ENCODE results near the gene AMOTL2. TPM values are rescaled to one million over a fixed set of nuclear protein-coding genes. Genes with fewer than 3 reads are reported as not detected.

The AMOTL2 gene
- total RNA-seq, 1 experiment from 2014 or later = 76.9 TPM

DNA sequence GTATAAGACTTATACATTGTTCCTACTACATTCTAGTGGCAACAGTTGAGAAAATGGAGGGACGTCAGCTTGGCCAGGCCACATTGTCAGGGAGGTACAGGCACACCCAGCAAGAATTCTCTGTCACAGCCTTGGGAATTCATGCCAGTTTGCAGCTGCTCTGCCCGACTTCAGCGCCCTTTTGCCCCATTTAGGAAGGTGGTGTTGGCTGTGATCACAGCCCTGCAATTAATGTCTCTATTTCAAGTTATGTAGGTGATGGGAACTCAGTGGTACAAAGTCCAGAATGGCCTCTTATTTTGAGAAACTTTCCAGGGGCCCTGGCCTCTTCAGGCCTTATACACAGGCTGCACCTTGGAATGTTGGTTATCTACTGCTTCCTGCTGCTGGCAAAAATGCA, 26.7 kb downstream of the AMOTL2 start:
- TF ChIP-seq ZNF396 (CRISPR knock-in tag; IDR thresholded peaks at IDR 0.05; ENCODE audit: borderline replicate concordance) (no peak), FOXJ3 (CRISPR knock-in tag; IDR thresholded peaks at IDR 0.05; ENCODE audit: borderline replicate concordance) (no peak), FOXP1 (CRISPR knock-in tag; IDR thresholded peaks at IDR 0.05; ENCODE audit: borderline replicate concordance) (no peak), RELA (CRISPR knock-in tag; IDR thresholded peaks at IDR 0.05; ENCODE audit: borderline replicate concordance) (no peak), ZNF423 (CRISPR knock-in tag; IDR thresholded peaks at IDR 0.05) (no peak), ZNF317 (CRISPR knock-in tag; IDR thresholded peaks at IDR 0.05; ENCODE audit: borderline replicate concordance, low read depth) (no peak), TCF7 (CRISPR knock-in tag; IDR thresholded peaks at IDR 0.05; ENCODE audit: low read depth) (no peak), GABPB1 (CRISPR knock-in tag; IDR thresholded peaks at IDR 0.05) (no peak), SOX15 (CRISPR knock-in tag; IDR thresholded peaks at IDR 0.05) (no peak), PRRX2 (CRISPR knock-in tag; IDR thresholded peaks at IDR 0.05) (no peak), ZNF232 (CRISPR knock-in tag; IDR thresholded peaks at IDR 0.05) (no peak)
- TF ChIP-seq, protein P1, sequence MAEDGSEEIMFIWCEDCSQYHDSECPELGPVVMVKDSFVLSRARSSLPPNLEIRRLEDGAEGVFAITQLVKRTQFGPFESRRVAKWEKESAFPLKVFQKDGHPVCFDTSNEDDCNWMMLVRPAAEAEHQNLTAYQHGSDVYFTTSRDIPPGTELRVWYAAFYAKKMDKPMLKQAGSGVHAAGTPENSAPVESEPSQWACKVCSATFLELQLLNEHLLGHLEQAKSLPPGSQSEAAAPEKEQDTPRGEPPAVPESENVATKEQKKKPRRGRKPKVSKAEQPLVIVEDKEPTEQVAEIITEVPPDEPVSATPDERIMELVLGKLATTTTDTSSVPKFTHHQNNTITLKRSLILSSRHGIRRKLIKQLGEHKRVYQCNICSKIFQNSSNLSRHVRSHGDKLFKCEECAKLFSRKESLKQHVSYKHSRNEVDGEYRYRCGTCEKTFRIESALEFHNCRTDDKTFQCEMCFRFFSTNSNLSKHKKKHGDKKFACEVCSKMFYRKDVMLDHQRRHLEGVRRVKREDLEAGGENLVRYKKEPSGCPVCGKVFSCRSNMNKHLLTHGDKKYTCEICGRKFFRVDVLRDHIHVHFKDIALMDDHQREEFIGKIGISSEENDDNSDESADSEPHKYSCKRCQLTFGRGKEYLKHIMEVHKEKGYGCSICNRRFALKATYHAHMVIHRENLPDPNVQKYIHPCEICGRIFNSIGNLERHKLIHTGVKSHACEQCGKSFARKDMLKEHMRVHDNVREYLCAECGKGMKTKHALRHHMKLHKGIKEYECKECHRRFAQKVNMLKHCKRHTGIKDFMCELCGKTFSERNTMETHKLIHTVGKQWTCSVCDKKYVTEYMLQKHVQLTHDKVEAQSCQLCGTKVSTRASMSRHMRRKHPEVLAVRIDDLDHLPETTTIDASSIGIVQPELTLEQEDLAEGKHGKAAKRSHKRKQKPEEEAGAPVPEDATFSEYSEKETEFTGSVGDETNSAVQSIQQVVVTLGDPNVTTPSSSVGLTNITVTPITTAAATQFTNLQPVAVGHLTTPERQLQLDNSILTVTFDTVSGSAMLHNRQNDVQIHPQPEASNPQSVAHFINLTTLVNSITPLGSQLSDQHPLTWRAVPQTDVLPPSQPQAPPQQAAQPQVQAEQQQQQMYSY (CRISPR knock-in tag; IDR thresholded peaks at IDR 0.05) = no peak
- TF ChIP-seq, protein P2, sequence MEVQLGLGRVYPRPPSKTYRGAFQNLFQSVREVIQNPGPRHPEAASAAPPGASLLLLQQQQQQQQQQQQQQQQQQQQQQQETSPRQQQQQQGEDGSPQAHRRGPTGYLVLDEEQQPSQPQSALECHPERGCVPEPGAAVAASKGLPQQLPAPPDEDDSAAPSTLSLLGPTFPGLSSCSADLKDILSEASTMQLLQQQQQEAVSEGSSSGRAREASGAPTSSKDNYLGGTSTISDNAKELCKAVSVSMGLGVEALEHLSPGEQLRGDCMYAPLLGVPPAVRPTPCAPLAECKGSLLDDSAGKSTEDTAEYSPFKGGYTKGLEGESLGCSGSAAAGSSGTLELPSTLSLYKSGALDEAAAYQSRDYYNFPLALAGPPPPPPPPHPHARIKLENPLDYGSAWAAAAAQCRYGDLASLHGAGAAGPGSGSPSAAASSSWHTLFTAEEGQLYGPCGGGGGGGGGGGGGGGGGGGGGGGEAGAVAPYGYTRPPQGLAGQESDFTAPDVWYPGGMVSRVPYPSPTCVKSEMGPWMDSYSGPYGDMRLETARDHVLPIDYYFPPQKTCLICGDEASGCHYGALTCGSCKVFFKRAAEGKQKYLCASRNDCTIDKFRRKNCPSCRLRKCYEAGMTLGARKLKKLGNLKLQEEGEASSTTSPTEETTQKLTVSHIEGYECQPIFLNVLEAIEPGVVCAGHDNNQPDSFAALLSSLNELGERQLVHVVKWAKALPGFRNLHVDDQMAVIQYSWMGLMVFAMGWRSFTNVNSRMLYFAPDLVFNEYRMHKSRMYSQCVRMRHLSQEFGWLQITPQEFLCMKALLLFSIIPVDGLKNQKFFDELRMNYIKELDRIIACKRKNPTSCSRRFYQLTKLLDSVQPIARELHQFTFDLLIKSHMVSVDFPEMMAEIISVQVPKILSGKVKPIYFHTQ (CRISPR knock-in tag; IDR thresholded peaks at IDR 0.05) = no peak
- TF ChIP-seq, protein P3, sequence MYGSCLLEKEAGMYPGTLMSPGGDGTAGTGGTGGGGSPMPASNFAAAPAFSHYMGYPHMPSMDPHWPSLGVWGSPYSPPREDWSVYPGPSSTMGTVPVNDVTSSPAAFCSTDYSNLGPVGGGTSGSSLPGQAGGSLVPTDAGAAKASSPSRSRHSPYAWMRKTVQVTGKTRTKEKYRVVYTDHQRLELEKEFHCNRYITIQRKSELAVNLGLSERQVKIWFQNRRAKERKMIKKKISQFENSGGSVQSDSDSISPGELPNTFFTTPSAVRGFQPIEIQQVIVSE (CRISPR knock-in tag; IDR thresholded peaks at IDR 0.05; ENCODE audit: borderline replicate concordance) = no peak
- CTCF ChIA-PET = interaction anchor here (0.6 kb wide), 1 partner anchor 139 kb away, joined by 5 read pairs; the partner anchor contains the start of genes ANAPC13 and CEP63
- H3K9me3 Mint-ChIP-seq = peaks cover 15% of the 10 kb centered on the region
- H3K4me1 Mint-ChIP-seq = peaks cover 14% of the 10 kb centered on the region
- H3K4me3 Mint-ChIP-seq = no peak overlapping the region
- no peak overlapping the region for H3K27ac Mint-ChIP-seq
- ATAC-seq (no peak), DNase-seq (ENCODE audit: low spot score) (no peak)
- H3K27me3 Mint-ChIP-seq (ENCODE audit: low read depth) = no peaks in the 10 kb centered on the region
- POLR2A ChIA-PET = interaction anchor here (1.2 kb wide), 1 partner anchor 15 kb away, joined by 3 read pairs; no protein-coding TSS in a partner anchor
- H3K36me3 Mint-ChIP-seq = peaks cover 5% of the 10 kb centered on the region; the same call in 1 of the 2 replicates

DNA sequence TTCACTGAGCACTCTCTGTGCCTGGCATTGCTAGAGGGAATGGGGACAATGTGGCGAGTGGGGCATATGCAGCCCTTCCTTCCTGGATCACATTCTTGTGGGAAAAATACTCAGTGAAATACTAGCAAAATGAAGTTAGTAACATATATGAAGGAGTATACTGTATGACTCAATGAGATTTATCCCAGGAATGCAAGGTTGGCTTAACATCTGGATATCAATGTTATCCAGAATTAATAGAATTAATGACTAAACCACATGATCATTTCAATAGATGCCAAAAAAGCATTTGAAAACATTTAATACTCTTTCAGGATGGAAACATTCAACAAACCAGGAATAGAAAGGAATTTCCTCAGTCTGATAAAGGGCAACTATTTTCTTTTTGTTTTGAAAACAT, 27.5 kb downstream of the AMOTL2 start:
- CTCF ChIA-PET = interaction anchor here (0.6 kb wide), 1 partner anchor 139 kb away, joined by 5 read pairs; the partner anchor contains the start of genes ANAPC13 and CEP63
- POLR2A ChIA-PET = interaction anchor here (1.2 kb wide), 1 partner anchor 16 kb away, joined by 3 read pairs; no protein-coding TSS in a partner anchor
- H3K4me1 Mint-ChIP-seq = peaks cover 10% of the 10 kb centered on the region
- TF ChIP-seq, protein P4, sequence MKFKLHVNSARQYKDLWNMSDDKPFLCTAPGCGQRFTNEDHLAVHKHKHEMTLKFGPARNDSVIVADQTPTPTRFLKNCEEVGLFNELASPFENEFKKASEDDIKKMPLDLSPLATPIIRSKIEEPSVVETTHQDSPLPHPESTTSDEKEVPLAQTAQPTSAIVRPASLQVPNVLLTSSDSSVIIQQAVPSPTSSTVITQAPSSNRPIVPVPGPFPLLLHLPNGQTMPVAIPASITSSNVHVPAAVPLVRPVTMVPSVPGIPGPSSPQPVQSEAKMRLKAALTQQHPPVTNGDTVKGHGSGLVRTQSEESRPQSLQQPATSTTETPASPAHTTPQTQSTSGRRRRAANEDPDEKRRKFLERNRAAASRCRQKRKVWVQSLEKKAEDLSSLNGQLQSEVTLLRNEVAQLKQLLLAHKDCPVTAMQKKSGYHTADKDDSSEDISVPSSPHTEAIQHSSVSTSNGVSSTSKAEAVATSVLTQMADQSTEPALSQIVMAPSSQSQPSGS (CRISPR knock-in tag; IDR thresholded peaks at IDR 0.05; ENCODE audit: borderline replicate concordance, low read depth) = no peak
- TF ChIP-seq SMAD4 (CRISPR knock-in tag; IDR thresholded peaks at IDR 0.05) = no peak
- TF ChIP-seq, protein P5, sequence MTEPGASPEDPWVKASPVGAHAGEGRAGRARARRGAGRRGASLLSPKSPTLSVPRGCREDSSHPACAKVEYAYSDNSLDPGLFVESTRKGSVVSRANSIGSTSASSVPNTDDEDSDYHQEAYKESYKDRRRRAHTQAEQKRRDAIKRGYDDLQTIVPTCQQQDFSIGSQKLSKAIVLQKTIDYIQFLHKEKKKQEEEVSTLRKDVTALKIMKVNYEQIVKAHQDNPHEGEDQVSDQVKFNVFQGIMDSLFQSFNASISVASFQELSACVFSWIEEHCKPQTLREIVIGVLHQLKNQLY (CRISPR knock-in tag; IDR thresholded peaks at IDR 0.05) = no peak
- no peak for TF ChIP-seq FOXP1 (CRISPR knock-in tag; IDR thresholded peaks at IDR 0.05; ENCODE audit: borderline replicate concordance)
- TF ChIP-seq, protein P6, sequence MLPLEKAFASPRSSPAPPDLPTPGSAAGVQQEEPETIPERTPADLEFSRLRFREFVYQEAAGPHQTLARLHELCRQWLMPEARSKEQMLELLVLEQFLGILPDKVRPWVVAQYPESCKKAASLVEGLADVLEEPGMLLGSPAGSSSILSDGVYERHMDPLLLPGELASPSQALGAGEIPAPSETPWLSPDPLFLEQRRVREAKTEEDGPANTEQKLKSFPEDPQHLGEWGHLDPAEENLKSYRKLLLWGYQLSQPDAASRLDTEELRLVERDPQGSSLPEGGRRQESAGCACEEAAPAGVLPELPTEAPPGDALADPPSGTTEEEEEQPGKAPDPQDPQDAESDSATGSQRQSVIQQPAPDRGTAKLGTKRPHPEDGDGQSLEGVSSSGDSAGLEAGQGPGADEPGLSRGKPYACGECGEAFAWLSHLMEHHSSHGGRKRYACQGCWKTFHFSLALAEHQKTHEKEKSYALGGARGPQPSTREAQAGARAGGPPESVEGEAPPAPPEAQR (CRISPR knock-in tag; IDR thresholded peaks at IDR 0.05) = no peak
- no peak for TF ChIP-seq GABPB1 (CRISPR knock-in tag; IDR thresholded peaks at IDR 0.05)
- TF ChIP-seq, protein P7, sequence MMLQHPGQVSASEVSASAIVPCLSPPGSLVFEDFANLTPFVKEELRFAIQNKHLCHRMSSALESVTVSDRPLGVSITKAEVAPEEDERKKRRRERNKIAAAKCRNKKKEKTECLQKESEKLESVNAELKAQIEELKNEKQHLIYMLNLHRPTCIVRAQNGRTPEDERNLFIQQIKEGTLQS (CRISPR knock-in tag; conservative IDR thresholded peaks at IDR 0.05) = no peak
- TF ChIP-seq ZNF263 (CRISPR knock-in tag; IDR thresholded peaks at IDR 0.05; ENCODE audit: low read depth) = no peak
- TF ChIP-seq, protein P8, sequence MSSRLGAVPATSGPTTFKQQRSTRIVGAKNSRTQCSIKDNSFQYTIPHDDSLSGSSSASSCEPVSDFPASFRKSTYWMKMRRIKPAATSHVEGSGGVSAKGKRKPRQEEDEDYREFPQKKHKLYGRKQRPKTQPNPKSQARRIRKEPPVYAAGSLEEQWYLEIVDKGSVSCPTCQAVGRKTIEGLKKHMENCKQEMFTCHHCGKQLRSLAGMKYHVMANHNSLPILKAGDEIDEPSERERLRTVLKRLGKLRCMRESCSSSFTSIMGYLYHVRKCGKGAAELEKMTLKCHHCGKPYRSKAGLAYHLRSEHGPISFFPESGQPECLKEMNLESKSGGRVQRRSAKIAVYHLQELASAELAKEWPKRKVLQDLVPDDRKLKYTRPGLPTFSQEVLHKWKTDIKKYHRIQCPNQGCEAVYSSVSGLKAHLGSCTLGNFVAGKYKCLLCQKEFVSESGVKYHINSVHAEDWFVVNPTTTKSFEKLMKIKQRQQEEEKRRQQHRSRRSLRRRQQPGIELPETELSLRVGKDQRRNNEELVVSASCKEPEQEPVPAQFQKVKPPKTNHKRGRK (CRISPR knock-in tag; IDR thresholded peaks at IDR 0.05; ENCODE audit: borderline replicate concordance) = no peak
- no peak for TF ChIP-seq ZNF219 (CRISPR knock-in tag; IDR thresholded peaks at IDR 0.05; ENCODE audit: borderline replicate concordance)

More for the DNA sequence above, 27.5 kb downstream of the AMOTL2 start:
- Mint-ChIP-seq H3K36me3 (peaks cover 5% of the 10 kb centered on the region; the same call in 1 of the 2 replicates), H3K27me3 (ENCODE audit: low read depth) (no peaks in the 10 kb centered on the region), H3K4me3 (no peak overlapping the region), H3K27ac (no peak overlapping the region), H3K9me3 (peaks cover 15% of the 10 kb centered on the region)
- ATAC-seq (no peak), DNase-seq (ENCODE audit: low spot score) (no peak)

Measured in WTC11 (cell line).